ENCODE results near the gene NEU1.
"Not testable (repeated sequence)": the region's sequence is repeated elsewhere in the genome, so short reads cannot be mapped to it uniquely, and the experiment has no call there.

NEU1 gene

GRCh38 chr6:31815025-31815838 is 47.4 kb downstream of the NEU1 start, which contains the start of the genes HSPA1A and HSPA1L:
Gene HSPA1A, plus strand, starts transcription at chr6:31815543. Its CDS starts 214 bp downstream, at chr6:31815757.
Gene HSPA1L, minus strand, starts transcription at chr6:31815283. Its CDS starts 3,311 bp downstream, at chr6:31811972.
- DNase-seq: peak; percentile 98

GRCh38 chr6:31814677-31815024 is 48.0 kb downstream of the NEU1 start:
- DNase-seq: peak; percentile 99

- no peak for DNase-seq
Measured at GRCh38 chr6:31813465-31813849, 49.2 kb downstream of the NEU1 start.

- no peak for DNase-seq
Measured at GRCh38 chr6:31811645-31812044, 51.0 kb downstream of the NEU1 start.

GRCh38 chr6:31808599-31808998 is 54.0 kb downstream of the NEU1 start:
- not testable (repeated sequence) for DNase-seq
